Activated T-helper 2 cell treated with anti-CD3 and anti-CD28 coated beads, Interferon-gamma antibody, Interleukin-2, Interleukin-4, amounts not matched to agents 10 μg/mL and 5 μg/mL and 100 μg/mL, durations not matched to agents 14 hours and 24 hours and 36 hours (primary cell): ENCODE data around the gene CYP26A1. TPM values are rescaled to one million over a fixed set of nuclear protein-coding genes. Genes with fewer than 3 reads are reported as not detected.

Experiments
- DNase-seq: peaks from one replicate; pipeline ENCODE4 v3.0.0; 2021; ENCODE audit warnings: low spot score
- H3K27ac Mint-ChIP-seq: one replicate; pipeline ENCODE4 v1.8.0; 2021; ENCODE audit warnings: mixed read lengths
- H3K27me3 Mint-ChIP-seq: one replicate; pipeline ENCODE4 v1.8.0; 2021; ENCODE audit warnings: low read depth, mixed read lengths
- H3K36me3 Mint-ChIP-seq: one replicate; pipeline ENCODE4 v1.8.0; 2021; ENCODE audit warnings: low read depth, mixed read lengths
- H3K4me1 Mint-ChIP-seq: one replicate; pipeline ENCODE4 v1.8.0; 2021; ENCODE audit warnings: low read depth, mixed read lengths
- H3K4me3 Mint-ChIP-seq: one replicate; pipeline ENCODE4 v1.8.0; 2021; ENCODE audit warnings: low read depth, mild to moderate bottlenecking, moderate library complexity, mixed read lengths
- H3K9me3 Mint-ChIP-seq: one replicate; pipeline ENCODE4 v1.8.0; 2021; ENCODE audit warnings: mixed read lengths
- intact Hi-C: fragments of 100-400 bp; cut with micrococcal nuclease; formaldehyde crosslinking; loops from one replicate; pipeline ENCODE4 v1.15.1; 2023
- total RNA-seq: library from RNA; stranded (reverse); gene quantifications from 2 replicates; pipeline ENCODE4 v1.2.3, GENCODE V29; 2022

The CYP26A1 gene
- total RNA-seq, 1 donor from 2014 or later, result not detected

DNA sequence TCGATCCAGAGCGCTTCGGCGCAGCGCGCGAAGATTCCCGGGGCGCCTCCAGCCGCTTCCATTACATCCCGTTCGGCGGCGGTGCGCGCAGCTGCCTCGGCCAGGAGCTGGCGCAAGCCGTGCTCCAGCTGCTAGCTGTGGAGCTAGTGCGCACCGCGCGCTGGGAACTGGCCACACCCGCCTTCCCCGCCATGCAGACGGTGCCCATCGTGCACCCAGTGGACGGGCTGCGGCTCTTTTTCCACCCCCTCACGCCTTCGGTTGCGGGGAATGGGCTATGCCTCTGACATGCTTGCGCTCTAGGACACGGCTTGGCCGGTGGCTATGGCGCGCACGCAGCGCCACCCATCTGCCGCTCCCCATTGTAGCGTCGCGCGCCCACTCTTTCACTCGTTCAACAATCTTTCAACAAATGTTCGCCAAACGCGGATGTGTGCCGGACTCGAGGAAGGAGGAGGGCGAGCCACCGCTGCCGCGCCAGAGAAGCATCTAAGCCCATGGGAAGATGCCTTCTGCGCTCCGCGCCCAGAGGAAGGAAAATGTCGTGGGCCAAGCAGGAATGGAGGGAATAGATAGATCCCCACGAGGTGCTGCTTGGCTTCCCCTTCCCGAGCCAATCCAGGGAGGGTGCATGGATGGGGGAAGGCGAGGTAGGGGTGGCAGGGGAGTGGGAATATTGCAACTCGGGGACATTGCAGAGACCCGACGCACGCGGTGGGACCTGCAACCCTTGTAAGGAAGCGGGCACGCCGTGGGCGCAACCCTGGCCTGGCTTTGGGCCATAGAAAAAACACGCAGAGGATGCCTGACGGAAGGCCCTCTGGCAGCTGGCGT is 5.1 kb upstream of the CYP26A1 start:
- intact Hi-C loops, result loop anchor here (5.0 to 10.0 kb wide), 3 partner anchors 101 to 496 kb away; partner anchors contain the start of gene FFAR4
- DNase-seq, result no peak

DNA sequence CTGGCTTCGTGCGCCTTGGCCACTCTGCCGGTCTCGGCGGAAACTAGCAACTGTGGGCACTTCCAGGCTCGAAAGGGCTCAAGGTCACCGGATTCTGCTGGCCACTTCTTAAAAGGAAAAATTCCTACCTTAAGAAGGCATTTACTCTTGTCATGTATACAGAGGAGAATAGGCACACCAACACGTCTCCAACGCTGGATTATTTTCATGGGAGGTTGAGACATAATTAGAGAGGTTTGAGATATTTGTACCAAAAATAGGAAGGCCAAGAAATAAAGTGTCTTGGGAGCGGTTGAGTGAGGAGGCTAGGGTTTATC is 4.5 kb upstream of the CYP26A1 start:
- Mint-ChIP-seq H3K4me1 (peaks cover 14% of the 10 kb centered on the region), H3K9me3 (no peaks in the 10 kb centered on the region), H3K27ac (no peak overlapping the region), H3K27me3 (peaks cover 79% of the 10 kb centered on the region), H3K36me3 (no peaks in the 10 kb centered on the region), H3K4me3 (no peak overlapping the region)
- DNase-seq, result no peak
- intact Hi-C loops, result loop anchor here (5.0 to 10.0 kb wide), 3 partner anchors 102 to 496 kb away; partner anchors contain the start of gene FFAR4

More for the DNA sequence above, 5.1 kb upstream of the CYP26A1 start:
- no peaks in the 10 kb centered on the region for H3K36me3 Mint-ChIP-seq
- H3K27me3 Mint-ChIP-seq, result peaks cover 84% of the 10 kb centered on the region
- H3K4me3 Mint-ChIP-seq, result no peak overlapping the region
- peaks cover 13% of the 10 kb centered on the region for H3K4me1 Mint-ChIP-seq
- H3K27ac Mint-ChIP-seq, result no peak overlapping the region
- no peaks in the 10 kb centered on the region for H3K9me3 Mint-ChIP-seq

DNA sequence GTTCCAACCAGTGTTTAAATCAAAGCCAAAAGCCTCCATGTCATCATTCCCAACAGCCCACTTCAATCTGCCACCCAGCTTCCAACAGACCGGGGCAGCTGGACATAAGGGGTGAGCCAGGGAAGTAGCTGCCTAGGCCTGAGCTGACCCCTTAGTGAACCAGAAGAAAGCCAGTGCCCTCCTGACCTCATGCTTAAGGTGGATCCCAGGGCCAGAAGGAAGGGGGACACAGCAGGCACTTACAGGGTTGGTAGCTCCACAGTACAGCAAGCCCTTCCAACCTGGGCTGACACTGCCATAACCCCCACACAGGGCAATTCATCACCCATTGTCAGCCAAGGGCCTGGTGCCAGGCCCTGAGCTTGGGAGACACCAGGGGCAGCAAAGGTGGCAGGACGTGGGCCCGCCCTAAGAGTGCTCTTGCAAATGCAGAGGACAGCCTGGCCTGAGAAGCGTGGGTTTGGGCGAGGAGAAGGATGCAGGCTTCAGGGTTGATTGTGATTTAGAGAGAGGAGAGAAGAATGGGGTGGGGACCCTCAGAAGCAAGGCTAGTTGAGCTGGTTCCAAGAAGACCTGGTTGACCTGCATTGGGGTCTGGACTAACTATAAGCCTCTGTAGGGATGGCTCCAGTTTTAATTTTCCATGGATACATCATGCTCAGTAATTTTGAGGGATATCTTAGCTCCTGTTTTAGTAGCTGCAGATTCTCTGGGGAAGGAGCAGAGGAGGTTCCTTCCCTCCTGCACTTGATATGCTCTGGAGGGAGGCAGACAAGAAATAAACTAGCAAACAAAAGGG is 3.1 kb upstream of the CYP26A1 start:
- intact Hi-C loops, result no loop called here
- no peak for DNase-seq
- Mint-ChIP-seq H3K4me1 (peaks cover 19% of the 10 kb centered on the region), H3K9me3 (no peaks in the 10 kb centered on the region), H3K36me3 (no peaks in the 10 kb centered on the region), H3K27me3 (peaks cover 78% of the 10 kb centered on the region), H3K27ac (no peak overlapping the region), H3K4me3 (no peak overlapping the region)

DNA sequence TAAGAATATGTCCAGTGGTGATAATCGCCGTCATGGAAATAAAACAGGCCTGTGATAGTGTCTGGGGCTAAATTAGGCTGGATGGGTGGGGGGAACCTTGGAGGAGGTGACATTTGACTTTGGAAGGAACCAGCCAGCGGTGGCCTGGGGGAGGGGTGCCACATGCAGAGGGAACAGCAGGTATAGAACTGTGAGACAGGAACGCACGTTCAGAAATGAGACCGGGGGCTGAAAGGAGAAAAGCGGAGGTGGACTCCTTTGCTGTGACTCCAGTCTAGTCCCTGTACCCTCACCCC is 2.6 kb upstream of the CYP26A1 start:
- Mint-ChIP-seq H3K27me3 (peaks cover 81% of the 10 kb centered on the region), H3K4me1 (peaks cover 23% of the 10 kb centered on the region), H3K36me3 (no peaks in the 10 kb centered on the region), H3K4me3 (no peak overlapping the region), H3K9me3 (no peaks in the 10 kb centered on the region), H3K27ac (no peak overlapping the region)
- DNase-seq, result no peak
- intact Hi-C loops, result no loop called here

DNA sequence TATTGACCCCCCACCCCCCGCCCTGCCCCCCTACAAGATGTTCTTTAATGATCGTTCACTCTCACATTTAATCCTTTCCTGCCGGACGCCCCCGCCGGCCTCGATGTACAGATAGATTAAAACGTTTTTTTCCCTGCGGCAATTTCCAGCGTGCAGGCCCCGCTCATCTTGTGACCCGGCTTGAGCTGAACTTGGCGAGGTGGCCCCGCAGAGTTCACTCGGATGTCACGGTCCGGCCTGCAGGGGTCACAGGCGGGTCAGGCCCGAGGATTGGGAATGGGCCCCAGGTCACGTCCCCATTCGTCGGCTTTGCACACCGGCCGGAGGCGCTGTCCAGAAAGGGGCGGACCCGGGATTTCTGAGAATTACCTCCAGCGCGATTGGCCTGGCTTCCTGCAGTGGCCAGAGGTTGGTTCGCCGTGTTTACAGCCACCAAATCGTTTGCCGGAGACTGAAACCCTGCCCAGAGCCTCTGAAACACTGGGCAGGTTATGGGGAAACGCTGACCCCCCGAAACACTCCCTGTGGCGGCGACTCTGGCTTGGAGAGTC is 1.9 kb upstream of the CYP26A1 start:
- no peak overlapping the region for H3K27ac Mint-ChIP-seq
- H3K4me3 Mint-ChIP-seq, result no peak overlapping the region
- no peaks in the 10 kb centered on the region for H3K36me3 Mint-ChIP-seq
- no peaks in the 10 kb centered on the region for H3K9me3 Mint-ChIP-seq
- peaks cover 25% of the 10 kb centered on the region for H3K4me1 Mint-ChIP-seq
- H3K27me3 Mint-ChIP-seq, result peaks cover 81% of the 10 kb centered on the region
- intact Hi-C loops, result no loop called here
- no peak for DNase-seq

DNA sequence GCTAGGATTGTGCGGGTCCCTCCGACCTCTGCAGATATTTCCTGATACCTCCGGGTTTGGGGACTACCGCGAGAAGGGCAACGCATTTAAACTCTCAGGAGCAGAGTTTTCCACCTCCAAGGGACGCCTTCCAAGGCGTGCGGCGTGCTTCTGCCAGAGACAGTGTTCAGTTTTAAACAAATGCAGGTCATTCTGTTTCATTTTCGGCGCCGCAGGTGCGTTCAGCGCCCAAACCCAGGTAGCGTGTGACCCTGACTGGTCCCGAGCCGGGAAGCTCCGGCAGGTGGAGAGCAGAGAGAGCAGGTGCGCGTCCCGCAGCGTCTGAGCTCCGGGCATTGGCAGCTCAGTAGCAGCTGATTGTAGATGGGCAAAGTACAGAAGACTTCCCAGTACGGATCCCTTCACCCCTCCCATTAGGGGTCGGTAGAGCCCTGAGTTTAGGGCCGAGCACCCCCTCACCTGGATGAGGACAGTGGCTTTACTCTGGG is 1.4 kb upstream of the CYP26A1 start:
- no peak overlapping the region for H3K27ac Mint-ChIP-seq
- peaks cover 80% of the 10 kb centered on the region for H3K27me3 Mint-ChIP-seq
- H3K9me3 Mint-ChIP-seq, result no peaks in the 10 kb centered on the region
- peaks cover 25% of the 10 kb centered on the region for H3K4me1 Mint-ChIP-seq
- no peaks in the 10 kb centered on the region for H3K36me3 Mint-ChIP-seq
- no peak overlapping the region for H3K4me3 Mint-ChIP-seq
- no peak for DNase-seq
- intact Hi-C loops, result no loop called here

DNA sequence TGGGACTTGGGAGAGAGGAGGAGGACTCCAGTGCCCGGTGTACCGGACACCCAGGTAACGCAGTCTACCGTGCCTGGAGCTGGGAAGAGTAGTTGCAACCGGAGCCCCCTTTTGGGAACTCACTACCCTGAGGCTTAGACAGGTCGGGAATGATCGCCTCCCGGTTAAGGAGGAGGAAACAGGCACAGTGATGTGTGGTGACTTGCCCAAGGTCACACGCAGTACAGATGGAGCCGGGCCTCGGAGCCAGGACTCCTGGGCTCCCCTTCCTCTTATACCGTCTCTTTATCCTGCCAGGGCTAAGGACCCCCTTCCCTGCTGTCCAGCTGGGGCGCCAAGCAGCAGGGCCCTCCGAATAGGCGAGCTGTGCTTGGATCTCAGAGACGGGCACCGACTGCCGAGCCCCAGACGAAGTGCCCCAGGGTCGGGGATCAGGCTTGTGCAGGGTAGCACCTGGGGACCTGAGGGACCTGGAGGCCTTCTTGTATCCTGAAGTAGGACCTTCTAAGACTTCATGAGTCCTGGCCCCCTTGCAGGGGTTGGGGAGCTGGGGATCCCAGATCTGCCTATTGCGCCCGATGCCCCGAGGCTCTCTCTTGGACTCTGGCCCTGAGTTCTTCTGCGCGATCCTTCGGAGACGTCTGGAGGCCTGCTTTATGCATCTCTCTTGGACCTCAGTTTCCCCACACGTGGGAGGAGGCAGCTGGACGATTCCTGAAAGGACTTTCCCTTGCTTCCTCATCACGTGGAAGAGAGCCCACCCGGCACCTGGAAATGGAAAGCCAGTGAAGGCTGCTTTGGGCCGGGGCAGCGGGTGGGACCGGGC is 767 bp upstream of the CYP26A1 start:
- Mint-ChIP-seq H3K4me1 (peaks cover 23% of the 10 kb centered on the region), H3K36me3 (no peaks in the 10 kb centered on the region), H3K27me3 (peaks cover 79% of the 10 kb centered on the region), H3K27ac (no peak overlapping the region), H3K9me3 (no peaks in the 10 kb centered on the region), H3K4me3 (no peak overlapping the region)
- intact Hi-C loops, result loop anchor here (1.0 kb wide), 1 partner anchor 11 kb away; no protein-coding TSS in a partner anchor
- no peak for DNase-seq

DNA sequence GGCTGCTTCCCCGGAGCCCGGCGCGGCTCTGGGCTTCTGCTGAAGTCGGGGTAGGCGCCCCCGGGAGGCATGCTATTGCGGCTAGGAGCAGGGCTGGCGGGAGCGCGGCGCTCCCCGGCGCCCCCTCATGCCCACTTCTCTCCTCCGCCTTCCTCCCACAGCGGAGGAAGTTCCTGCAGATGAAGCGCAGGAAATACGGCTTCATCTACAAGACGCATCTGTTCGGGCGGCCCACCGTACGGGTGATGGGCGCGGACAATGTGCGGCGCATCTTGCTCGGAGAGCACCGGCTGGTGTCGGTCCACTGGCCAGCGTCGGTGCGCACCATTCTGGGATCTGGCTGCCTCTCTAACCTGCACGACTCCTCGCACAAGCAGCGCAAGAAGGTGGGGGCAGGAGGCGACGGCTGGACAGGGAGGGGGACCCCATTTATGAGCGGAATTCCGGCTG is 479 bp downstream of the CYP26A1 start:
- Mint-ChIP-seq H3K27me3 (peaks cover 70% of the 10 kb centered on the region), H3K27ac (no peak overlapping the region), H3K9me3 (no peaks in the 10 kb centered on the region), H3K4me1 (peaks cover 19% of the 10 kb centered on the region), H3K4me3 (peak overlapping the region; percentile 75), H3K36me3 (no peaks in the 10 kb centered on the region)
- no peak for DNase-seq
- intact Hi-C loops, result no loop called here

DNA sequence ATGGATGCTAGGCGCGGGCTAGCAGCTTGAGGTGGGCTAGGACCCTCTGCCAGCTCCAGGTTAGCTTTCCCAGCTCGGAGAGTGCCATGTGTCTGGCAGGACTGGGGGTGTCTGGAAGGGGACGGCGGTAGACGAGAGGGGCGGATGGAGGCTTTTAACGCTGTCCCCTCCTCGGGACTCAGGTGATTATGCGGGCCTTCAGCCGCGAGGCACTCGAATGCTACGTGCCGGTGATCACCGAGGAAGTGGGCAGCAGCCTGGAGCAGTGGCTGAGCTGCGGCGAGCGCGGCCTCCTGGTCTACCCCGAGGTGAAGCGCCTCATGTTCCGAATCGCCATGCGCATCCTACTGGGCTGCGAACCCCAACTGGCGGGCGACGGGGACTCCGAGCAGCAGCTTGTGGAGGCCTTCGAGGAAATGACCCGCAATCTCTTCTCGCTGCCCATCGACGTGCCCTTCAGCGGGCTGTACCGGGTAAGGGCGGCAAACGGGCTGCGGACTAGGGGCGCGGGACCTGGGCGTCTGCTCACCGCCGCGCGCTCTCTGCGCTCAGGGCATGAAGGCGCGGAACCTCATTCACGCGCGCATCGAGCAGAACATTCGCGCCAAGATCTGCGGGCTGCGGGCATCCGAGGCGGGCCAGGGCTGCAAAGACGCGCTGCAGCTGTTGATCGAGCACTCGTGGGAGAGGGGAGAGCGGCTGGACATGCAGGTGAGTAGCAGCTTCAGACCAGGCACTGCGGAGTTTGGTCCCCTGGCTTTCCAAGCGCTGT is 1.1 kb downstream of the CYP26A1 start:
- no peak overlapping the region for H3K27ac Mint-ChIP-seq
- no peaks in the 10 kb centered on the region for H3K36me3 Mint-ChIP-seq
- intact Hi-C loops, result loop anchor here (5.0 kb wide), 1 partner anchor 283 kb away; no protein-coding TSS in a partner anchor
- no peak for DNase-seq
- peaks cover 74% of the 10 kb centered on the region for H3K27me3 Mint-ChIP-seq
- H3K4me1 Mint-ChIP-seq, result peaks cover 19% of the 10 kb centered on the region
- no peaks in the 10 kb centered on the region for H3K9me3 Mint-ChIP-seq
- peak overlapping the region; percentile 75 for H3K4me3 Mint-ChIP-seq

DNA sequence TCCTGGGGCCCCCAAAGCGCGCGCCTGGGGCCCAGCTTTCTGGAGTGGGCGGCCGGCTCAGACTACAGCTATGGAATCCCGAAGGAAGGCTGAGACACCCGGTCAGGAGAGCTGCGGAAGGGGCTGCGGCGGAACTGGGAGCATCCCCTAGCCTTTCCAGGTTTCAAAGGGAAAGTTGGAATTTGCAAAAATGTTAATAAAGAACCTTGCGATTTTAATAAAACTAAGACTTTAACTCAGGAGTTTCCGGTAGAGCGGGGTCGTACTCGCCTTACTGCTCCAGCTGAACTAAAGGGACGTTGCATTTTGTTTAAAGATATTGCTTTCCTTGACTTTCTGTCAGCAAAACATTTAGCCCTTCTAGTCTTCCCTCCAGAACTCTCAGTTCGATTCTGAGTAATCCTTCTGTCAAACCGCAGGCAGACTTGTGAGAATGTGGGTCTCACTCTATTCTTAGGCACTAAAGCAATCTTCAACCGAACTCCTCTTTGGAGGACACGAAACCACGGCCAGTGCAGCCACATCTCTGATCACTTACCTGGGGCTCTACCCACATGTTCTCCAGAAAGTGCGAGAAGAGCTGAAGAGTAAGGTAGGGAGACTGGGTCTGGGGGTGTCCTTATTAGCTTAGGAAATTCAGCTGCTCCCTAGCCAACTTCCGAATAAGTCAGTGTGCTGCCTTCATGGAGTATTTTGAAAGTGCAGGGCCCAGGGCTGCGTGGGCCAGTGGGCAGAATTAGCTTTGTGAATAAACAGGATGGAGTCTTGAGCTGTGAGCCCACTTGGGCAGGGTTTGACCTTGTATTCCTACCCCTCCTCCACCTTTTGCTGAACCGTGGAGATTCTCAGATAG is 1.9 kb downstream of the CYP26A1 start:
- Mint-ChIP-seq H3K27me3 (peaks cover 68% of the 10 kb centered on the region), H3K4me1 (peaks cover 21% of the 10 kb centered on the region), H3K9me3 (no peaks in the 10 kb centered on the region), H3K27ac (no peak overlapping the region), H3K36me3 (no peaks in the 10 kb centered on the region), H3K4me3 (no peak overlapping the region)
- no peak for DNase-seq
- intact Hi-C loops, result loop anchor here (5.0 kb wide), 1 partner anchor 282 kb away; no protein-coding TSS in a partner anchor

DNA sequence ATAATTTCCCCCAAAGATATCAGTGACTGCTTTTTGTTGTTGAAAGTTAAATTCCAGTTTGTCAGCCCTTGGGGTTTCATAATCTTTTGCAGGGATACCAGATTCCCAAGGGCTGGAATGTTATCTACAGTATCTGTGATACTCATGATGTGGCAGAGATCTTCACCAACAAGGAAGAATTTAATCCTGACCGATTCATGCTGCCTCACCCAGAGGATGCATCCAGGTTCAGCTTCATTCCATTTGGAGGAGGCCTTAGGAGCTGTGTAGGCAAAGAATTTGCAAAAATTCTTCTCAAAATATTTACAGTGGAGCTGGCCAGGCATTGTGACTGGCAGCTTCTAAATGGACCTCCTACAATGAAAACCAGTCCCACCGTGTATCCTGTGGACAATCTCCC is 3.2 kb downstream of the CYP26A1 start:
- intact Hi-C loops, result loop anchor here (5.0 kb wide), 1 partner anchor 280 kb away; no protein-coding TSS in a partner anchor
- H3K4me1 Mint-ChIP-seq, result peaks cover 20% of the 10 kb centered on the region
- peaks cover 62% of the 10 kb centered on the region for H3K27me3 Mint-ChIP-seq
- H3K4me3 Mint-ChIP-seq, result no peak overlapping the region
- H3K27ac Mint-ChIP-seq, result no peak overlapping the region
- DNase-seq, result no peak
- no peaks in the 10 kb centered on the region for H3K36me3 Mint-ChIP-seq
- H3K9me3 Mint-ChIP-seq, result no peaks in the 10 kb centered on the region
